HG03103 (cell line): ENCODE results near the gene TRIM27.
"Not testable (repeated sequence)": the region's sequence is repeated elsewhere in the genome, so short reads cannot be mapped to it uniquely, and the experiment has no call there.

Source experiments
- ATAC-seq: cut with Tn5 transposase; IDR thresholded peaks from one replicate; pipeline ENCODE4 v1.9.1; 2021; ENCODE audit warnings: low read depth; ENCODE audit not compliant: unreplicated experiment

The TRIM27 gene

DNA sequence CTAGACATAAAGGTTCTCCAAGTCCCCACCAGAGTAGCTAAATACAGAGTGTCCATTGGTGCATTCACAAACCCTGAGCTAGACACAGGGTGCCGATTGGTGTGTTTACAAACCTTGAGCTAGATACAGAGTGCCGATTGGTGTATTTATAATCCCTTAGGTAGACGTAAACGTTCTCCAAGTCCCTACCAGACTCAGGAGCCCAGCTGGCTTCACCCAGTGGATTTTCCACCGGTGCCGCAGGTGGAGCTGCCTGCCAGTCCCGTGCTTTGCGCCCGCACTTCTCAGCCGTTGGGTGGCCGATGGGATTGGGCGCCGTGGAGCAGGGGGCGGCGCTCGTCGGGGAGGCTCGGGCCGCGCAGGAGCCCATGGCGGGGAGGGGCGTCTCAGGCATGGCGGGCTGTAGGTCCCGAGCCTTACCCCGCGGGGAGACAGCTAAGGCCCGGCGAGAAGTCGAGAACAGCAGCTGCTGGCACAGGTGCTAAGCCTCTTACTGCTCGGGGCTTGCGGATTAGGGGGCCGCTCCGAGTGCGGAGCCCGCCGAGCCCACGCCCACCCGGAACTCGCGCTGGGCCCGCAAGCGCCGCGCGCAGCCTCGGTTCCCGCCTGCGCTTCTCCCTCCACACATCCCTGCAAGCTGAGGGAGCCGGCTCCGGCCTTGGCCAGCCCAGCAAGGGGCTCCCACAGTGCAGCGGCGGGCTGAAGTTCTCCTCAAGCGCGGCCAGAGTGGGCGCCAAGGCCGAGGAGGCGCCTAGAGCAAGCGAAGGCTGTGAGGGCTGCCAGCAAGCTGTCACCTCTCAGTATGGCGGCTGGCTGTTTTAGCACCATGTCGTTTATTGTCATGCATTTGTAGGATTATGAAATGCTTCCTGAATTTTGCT lies 57.3 kb downstream of the TRIM27 start:
- not testable (repeated sequence) for ATAC-seq

DNA sequence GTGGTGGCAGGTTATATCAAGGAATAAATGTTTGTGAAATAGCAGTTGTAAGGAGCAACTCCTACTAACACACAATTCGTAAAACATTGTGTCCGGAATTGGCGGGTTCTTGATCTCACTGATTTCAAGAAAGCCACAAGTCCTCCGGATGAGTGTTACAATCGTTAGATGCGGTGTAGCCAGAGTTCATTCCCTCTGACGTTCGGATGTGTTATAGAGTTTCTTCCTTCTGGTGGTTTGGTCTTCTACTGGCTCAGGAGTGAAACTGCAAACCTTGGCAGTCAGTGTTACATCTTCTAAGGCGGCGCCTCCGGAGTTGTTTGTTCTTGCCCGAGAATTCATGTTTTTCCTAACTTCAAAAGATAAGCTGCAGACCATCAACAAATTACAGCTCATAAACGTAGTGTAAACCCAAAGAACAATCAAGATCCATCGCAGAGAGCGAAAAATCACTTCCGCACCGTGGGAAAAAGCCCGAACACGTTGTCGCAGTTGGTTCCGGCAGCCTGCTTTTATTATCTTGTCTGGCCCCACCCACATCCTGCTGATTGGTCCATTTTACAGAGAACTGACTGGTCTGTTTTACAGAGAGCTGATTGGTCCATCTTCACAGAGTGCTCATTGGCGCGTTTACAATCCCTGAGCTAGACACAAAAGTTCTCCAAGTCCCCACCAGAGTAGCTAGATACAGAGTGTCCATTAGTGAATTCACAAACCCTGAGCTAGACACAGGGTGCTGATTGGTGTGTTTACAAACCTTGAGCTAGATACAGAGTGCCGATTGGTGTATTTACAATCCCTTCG lies 58.2 kb downstream of the TRIM27 start:
- ATAC-seq = no peak

DNA sequence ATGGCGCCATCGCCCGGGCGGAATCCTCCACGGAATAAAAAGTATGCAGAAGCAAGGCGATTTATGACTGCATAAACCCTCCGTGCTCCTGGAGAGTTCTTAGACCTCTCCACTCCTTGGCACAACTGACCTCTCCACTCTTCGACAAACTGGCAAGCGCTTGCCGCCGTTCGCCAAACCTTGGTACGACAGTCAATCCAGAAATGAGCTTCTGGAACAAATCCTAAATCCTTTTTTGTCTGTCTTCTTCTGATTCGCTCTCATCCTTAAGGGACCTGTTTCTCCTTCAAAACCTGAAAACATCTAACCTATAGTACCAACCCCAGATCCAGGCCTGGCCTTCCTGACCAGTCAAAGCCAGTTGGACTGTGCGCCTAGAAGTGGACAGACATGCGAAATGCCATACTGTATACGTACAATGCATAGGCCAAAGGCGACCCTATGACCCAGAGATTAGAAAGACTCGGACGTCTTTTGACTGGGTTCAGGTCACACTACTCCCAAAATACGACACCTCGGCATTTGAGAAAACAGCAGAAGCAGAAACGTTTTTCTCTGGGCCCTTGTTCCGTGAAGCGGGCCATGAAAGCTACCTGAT lies 59.4 kb downstream of the TRIM27 start:
- no peak for ATAC-seq

DNA sequence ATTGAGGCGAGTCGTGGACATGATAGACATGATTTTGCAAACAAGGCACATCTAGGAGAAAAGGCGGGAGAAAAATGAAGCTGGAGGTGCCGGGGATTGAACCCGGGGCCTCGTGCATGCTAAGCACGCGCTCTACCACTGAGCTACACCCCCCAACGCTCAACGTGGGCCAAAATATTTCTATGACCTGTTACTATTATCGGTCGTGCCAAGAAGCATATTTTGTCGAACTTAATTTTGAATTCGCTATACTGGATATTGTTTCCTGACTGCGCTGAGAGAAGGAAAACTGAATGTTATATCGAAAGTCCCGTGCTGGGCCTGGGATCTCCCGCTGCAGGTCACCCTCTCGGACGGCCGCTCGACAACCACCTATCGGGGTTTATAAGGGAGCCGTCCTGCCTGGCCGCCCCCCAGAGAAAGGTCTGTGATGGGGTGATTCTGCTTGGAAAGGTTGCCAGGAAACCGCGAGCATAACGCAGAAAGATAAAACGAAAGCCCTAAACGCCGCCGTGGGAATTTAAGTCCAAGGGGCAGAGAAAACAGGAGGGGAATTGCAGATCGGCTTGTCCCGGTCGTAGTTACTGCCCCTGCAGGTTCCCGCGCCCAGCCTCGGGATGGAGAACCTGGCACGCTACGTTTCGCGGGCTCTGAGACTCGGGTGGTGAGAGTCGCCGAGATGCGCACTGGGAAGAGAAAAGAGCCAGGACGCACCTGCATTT lies 60.0 kb downstream of the TRIM27 start:
- no peak for ATAC-seq

DNA sequence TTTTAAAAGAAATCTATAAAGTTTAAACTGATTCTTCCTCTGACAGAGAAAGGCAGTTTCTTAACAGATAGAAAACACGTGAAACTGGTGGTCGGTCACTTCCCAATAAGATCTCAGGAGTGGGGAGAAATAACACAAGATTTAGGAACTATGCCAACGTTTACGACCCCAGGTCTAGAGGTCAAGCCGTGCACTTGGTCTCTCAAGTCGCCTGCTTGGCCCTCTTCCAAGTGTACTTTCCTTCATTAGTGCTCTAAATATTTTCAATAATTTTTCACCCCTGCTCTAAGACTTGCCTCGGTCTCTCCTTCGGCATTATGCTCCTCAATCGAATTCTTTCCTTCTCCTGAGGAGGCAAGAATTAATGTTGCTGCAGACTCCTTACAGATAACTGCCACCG lies 61.7 kb downstream of the TRIM27 start:
- no peak for ATAC-seq

DNA sequence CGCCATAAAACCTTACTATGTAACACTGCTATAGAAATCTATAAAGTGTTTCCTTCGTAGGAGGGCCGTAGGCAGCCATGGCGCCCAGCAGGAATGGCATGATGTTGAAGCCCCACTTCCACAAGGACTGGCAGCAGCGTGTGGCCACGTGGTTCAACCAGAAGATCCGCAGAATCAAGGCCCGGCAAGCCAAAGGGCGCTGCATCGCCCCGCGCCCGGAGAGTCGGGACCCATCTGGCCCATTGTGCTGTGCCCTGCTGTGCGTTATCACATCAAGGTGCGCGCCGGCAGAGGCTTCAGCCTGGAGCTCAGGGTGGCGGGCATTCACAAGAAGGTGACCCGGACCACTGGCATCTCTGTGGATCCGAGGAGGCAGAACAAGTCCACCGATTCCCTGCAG lies 62.4 kb downstream of the TRIM27 start:
- ATAC-seq = no peak

DNA sequence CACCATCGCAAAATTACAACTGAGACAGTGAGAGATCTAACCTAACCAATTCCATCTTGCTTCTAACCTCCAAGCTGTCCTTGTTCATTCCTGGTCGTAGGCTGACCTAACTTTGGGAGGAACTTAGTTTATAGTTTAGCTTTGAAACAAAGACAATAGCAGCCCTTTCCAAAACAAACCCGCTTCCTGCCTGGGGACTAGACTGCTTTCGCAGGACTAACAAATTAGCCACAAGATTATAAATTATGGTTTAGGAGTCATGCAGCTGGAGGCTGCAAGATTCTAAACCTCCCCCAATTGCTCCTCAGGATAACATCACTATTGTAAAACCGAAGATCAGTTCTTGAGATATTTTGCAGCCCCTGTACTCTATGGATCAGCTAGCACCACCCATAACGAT lies 63.2 kb downstream of the TRIM27 start:
- no peak for ATAC-seq

DNA sequence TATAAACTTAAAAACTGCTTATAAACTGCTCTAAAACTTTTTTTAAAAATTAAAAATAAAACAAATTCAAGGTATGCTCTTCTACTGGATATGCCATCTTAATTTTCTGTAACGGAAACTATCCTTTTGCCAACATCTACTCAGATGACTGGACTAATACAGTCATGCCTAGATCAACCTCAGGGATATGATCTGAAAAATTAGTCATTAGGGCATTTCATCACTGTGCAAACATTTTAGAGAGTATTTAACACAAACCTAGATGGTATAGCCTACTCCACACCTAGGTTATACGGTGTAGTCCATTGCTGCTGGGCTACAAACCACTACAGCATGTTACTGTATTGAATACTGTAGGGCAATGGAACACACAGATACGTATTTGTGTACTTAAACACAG lies 64.8 kb downstream of the TRIM27 start:
- no peak for ATAC-seq

DNA sequence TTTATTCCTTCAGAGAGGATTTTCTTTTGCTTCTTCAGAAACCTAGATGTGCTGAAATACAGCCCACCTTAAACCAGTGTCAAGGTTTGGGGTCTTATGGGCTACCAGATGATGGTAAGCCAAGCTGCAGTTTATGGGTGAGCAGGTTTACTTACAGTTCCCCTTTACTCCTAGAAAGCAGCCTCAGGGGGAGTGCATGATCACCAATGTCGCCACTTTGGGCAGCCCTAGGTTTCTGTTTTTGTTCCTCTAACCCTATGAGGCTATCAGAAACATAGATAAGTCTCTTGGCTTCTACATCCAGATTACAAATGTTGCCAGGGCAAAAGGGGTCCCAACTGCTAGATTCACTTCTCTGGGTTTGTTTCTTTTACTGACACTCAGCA lies 67.2 kb downstream of the TRIM27 start:
- no peak for ATAC-seq

DNA sequence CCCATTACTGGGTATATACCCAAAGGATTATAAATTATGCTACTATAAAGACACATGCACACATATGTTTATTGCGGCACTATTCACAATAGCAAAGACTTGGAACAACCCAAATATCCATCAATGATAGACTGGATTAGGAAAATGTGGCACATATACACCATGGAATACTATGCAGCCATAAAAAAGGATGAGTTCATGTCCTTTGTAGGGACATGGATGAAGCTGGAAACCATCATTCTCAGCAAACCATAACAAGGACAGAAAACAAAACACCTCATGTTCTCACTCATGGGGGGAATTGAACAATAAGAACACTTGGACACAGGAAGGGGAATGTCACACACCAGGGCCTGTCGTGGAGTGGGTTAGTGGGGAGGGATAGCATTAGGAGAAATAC lies 69.4 kb downstream of the TRIM27 start:
- not testable (repeated sequence) for ATAC-seq
